T1000 (cell line): ENCODE measurements around the gene NSUN6.
"Not testable (repeated sequence)": the region's sequence is repeated elsewhere in the genome, so short reads cannot be mapped to it uniquely, and the experiment has no call there.

Experiments used
- DNase-seq: peaks from one replicate; lab custom pipeline; 2025; ENCODE audit warnings: mixed read lengths; lab: John Stamatoyannopoulos, UW

The NSUN6 gene

GRCh38 chr10:18659819-18660535 is 8.6 kb upstream of the NSUN6 start:
- no peak for DNase-seq

GRCh38 chr10:18659125-18659818 is 7.9 kb upstream of the NSUN6 start, which contains the start of gene ARL5B:
ARL5B (plus strand) TSS chr10:18659431; CDS start chr10:18659638, 207 bp downstream.
- DNase-seq, result peak; percentile 99

- DNase-seq, result no peak
Measured at GRCh38 chr10:18658271-18659124, 7.1 kb upstream of the NSUN6 start.

- DNase-seq, result no peak
Measured at GRCh38 chr10:18656724-18657123, 5.3 kb upstream of the NSUN6 start.

- no peak for DNase-seq
Measured at GRCh38 chr10:18653112-18653511, 1.7 kb upstream of the NSUN6 start.

- DNase-seq, result no peak
Measured at GRCh38 chr10:18650404-18650997, 886 bp downstream of the NSUN6 start.

- no peak for DNase-seq
Measured at GRCh38 chr10:18649364-18649959, 1.9 kb downstream of the NSUN6 start.

GRCh38 chr10:18647945-18648344 is 3.4 kb downstream of the NSUN6 start:
- no peak for DNase-seq

GRCh38 chr10:18647151-18647550 is 4.2 kb downstream of the NSUN6 start:
- DNase-seq, result no peak

- not testable (repeated sequence) for DNase-seq
Measured at GRCh38 chr10:18639719-18640118, 11.7 kb downstream of the NSUN6 start.

- not testable (repeated sequence) for DNase-seq
Measured at GRCh38 chr10:18637400-18637799, 14.0 kb downstream of the NSUN6 start.

GRCh38 chr10:18635995-18636394 is 15.4 kb downstream of the NSUN6 start:
- DNase-seq, result no peak

- DNase-seq, result not testable (repeated sequence)
Measured at GRCh38 chr10:18632500-18632899, 18.9 kb downstream of the NSUN6 start.

- peak; percentile 60 for DNase-seq
Measured at GRCh38 chr10:18627452-18628018, 23.9 kb downstream of the NSUN6 start.

- no peak for DNase-seq
Measured at GRCh38 chr10:18625886-18626285, 25.5 kb downstream of the NSUN6 start.

- not testable (repeated sequence) for DNase-seq
Measured at GRCh38 chr10:18623671-18624070, 27.7 kb downstream of the NSUN6 start.

GRCh38 chr10:18620856-18621255 is 30.5 kb downstream of the NSUN6 start:
- DNase-seq, result no peak

- no peak for DNase-seq
Measured at GRCh38 chr10:18619016-18619415, 32.4 kb downstream of the NSUN6 start.

- DNase-seq, result no peak
Measured at GRCh38 chr10:18616337-18616736, 35.0 kb downstream of the NSUN6 start.

GRCh38 chr10:18615618-18616017 is 35.8 kb downstream of the NSUN6 start:
- no peak for DNase-seq

GRCh38 chr10:18611168-18611567 is 40.2 kb downstream of the NSUN6 start:
- DNase-seq, result no peak
